Measurements from ENCODE around the gene PRSS21.

DNA sequence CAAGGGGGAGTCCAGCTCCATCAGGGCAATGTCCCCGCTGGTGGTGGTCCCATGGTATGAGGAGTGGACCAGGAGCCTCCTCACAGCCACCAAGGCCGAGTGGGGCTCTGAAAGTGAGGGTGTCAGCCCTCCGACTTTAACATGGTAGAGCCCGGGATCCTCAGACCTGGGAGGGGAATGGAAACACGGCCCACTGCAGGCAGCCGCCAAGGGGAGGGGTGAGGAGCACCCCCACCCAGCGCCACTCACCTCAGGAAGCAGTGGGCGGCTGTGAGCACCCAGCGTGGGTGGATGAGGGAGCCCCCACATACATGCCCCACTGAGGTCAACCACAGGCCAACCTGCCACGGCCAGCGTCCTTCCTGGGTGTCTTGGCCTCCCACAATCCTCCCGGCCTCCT, 23.9 kb downstream of the PRSS21 start:
- TF ChIP-seq, protein P1, sequence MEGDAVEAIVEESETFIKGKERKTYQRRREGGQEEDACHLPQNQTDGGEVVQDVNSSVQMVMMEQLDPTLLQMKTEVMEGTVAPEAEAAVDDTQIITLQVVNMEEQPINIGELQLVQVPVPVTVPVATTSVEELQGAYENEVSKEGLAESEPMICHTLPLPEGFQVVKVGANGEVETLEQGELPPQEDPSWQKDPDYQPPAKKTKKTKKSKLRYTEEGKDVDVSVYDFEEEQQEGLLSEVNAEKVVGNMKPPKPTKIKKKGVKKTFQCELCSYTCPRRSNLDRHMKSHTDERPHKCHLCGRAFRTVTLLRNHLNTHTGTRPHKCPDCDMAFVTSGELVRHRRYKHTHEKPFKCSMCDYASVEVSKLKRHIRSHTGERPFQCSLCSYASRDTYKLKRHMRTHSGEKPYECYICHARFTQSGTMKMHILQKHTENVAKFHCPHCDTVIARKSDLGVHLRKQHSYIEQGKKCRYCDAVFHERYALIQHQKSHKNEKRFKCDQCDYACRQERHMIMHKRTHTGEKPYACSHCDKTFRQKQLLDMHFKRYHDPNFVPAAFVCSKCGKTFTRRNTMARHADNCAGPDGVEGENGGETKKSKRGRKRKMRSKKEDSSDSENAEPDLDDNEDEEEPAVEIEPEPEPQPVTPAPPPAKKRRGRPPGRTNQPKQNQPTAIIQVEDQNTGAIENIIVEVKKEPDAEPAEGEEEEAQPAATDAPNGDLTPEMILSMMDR (IDR thresholded peaks at IDR 0.05): no peak
- TF ChIP-seq, protein P2, sequence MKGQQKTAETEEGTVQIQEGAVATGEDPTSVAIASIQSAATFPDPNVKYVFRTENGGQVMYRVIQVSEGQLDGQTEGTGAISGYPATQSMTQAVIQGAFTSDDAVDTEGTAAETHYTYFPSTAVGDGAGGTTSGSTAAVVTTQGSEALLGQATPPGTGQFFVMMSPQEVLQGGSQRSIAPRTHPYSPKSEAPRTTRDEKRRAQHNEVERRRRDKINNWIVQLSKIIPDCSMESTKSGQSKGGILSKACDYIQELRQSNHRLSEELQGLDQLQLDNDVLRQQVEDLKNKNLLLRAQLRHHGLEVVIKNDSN (IDR thresholded peaks at IDR 0.05; ENCODE audit: borderline replicate concordance, low read depth): no peak
